ENCODE data around the gene RNF223. TPM values are rescaled to one million over a fixed set of nuclear protein-coding genes. Genes with fewer than 3 reads are reported as not detected.

RNF223 gene
- not detected in 2 replicates for polyA plus RNA-seq (2011; rRNA removed)
- not detected in 2 replicates for polyA minus RNA-seq (2011; rRNA and poly(A)+ RNA removed)

DNA sequence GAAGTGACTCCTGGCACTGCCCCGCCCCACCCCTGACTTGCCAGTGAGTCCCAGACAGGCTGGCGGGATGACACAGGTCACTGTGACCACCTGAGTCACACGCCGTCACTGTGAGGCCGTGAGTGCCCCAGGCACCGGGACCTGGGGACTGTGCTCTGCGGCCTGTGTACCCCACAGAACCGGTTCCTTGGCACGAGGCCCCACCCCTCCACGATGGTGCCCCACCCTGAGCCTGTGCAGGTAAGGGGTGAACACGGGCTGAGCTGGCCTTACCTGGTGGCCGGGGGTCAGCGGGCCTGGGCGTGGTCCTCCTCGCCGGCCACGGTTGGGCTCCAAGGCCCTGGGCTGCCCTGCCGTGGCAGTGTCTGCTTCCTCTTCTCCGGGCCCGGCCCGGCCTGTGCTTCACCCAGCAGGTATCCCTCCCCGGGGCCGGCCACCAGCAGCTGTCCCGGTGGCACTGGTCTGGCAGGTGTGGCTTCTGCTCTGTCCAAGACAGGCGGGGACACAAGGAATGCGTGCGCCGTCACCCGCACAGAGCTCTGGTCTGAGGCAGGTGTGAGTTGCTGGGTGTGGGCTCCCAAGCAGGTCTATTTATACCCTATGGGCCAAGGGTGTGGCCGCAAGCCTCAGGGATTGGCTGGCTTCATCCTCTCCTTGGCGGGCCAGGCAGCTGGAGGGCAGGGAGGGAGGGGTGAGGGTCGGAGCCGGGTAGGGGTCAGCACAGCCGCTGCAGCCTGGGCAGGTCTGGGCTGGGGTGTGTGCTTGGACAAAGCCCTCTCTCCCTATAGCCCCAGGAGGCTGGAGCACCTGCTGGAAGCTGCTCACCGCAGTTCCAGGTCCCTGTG is at the start of gene RNF223:
RNF223 (minus strand) TSS at position 564 of the 845 bp plus-strand sequence. CDS start 1,740 bp downstream, outside the sequence.
- DNase-seq (ENCODE audit: low read depth): no peak
- CTCF ChIA-PET: interaction anchor here (1.4 kb wide), 1 partner anchor 10 kb away, joined by 7 read pairs; no protein-coding TSS in a partner anchor
- H3K27me3 ChIP-seq (ENCODE audit: control insufficient read depth, insufficient read depth, low read length): no peaks in the 10 kb centered on the region; the same call in 1 of the 2 replicates
- POLR2A ChIA-PET: no interaction called here
- H3K4me3 ChIP-seq (ENCODE audit: low read depth, low read length): no peak within 1 kb of the TSS
- H3K36me3 ChIP-seq (ENCODE audit: control insufficient read depth, insufficient read depth, low read length): no peaks in the 10 kb centered on the region
- TF ChIP-seq, protein P1, sequence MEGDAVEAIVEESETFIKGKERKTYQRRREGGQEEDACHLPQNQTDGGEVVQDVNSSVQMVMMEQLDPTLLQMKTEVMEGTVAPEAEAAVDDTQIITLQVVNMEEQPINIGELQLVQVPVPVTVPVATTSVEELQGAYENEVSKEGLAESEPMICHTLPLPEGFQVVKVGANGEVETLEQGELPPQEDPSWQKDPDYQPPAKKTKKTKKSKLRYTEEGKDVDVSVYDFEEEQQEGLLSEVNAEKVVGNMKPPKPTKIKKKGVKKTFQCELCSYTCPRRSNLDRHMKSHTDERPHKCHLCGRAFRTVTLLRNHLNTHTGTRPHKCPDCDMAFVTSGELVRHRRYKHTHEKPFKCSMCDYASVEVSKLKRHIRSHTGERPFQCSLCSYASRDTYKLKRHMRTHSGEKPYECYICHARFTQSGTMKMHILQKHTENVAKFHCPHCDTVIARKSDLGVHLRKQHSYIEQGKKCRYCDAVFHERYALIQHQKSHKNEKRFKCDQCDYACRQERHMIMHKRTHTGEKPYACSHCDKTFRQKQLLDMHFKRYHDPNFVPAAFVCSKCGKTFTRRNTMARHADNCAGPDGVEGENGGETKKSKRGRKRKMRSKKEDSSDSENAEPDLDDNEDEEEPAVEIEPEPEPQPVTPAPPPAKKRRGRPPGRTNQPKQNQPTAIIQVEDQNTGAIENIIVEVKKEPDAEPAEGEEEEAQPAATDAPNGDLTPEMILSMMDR (IDR thresholded peaks at IDR 0.05; ENCODE audit: insufficient read depth, low read depth, low read length): no peak

DNA sequence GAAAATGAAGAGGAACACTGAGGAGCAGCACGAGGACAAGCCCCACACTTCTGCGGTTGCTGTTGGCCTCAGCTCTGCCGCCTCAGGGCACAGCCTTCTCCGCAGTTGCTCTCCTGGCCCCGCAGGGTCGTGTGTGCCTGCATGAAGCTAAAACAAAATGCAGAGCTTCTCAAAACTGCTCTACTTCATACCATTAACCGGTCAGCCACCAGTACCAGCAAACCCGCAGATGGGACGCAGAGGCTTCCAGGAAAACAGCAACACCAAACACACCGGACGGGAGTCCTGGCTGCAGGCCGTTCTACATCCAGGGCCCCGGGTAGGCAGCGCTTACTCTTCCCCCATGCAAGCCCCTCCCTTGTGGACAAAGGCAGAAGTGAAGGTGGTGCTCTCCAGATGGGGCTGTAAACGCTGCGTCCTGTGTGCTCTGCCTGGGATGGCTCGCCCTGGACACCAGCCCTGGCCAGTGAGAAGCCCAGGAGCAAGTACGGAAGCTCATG is 48.9 kb upstream of the RNF223 start:
- TF ChIP-seq, protein P1 (IDR thresholded peaks at IDR 0.05; ENCODE audit: insufficient read depth, low read depth, low read length): no peak
- ChIA-PET POLR2A (no interaction called here), CTCF (interaction anchor here (0.6 to 6.0 kb wide), 53 partner anchors 7 to 383 kb away, joined by 3 to 76 read pairs (median 4); partner anchors contain the start of genes C1QTNF12, SDF4 and UBE2J2)
- peak; percentile 4 for DNase-seq (ENCODE audit: low read depth)
- no peak overlapping the region for H3K4me3 ChIP-seq (ENCODE audit: low read depth, low read length)
- peaks cover 4% of the 10 kb centered on the region for H3K27me3 ChIP-seq (ENCODE audit: control insufficient read depth, insufficient read depth, low read length)
- H3K36me3 ChIP-seq (ENCODE audit: control insufficient read depth, insufficient read depth, low read length): no peaks in the 10 kb centered on the region

DNA sequence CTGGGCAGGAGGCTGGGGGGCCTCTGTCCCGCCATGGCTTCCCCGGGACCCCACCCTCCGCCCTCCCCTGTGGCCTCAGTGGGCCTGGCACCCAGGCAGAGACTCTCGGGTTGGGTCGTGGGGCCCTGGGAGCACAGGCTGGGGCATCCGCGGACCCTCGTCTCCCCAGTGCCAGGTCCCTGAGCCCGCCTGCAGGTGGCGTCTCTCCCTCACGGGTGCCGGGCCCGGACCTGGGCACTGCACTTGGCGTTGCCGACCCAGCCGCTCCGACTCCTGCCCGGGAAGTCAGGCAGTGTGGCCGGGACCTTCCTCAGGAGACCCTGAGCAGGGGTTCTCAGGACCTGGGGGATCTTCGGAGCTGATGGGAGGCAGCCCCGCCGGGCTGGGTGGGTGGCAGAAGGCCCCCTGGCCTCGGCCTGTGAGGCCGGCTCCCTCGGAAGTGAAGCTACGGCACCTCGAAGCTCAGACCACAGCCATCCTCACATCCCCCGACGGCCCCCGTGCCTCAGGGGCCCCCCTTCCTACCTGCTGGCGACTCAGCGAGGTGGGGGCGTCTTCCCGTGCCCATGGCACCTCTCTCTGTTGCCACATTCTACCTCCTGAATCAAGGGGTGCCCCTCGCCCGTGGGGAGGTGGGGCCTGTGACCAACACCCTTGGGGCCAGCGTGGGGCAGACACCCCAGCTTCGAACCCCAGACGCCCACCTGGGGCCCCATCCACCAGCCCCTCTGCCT is 48.1 kb upstream of the RNF223 start:
- peak overlapping the region; percentile 22; the same call in 1 of the 2 replicates for H3K4me3 ChIP-seq (ENCODE audit: low read depth, low read length)
- TF ChIP-seq, protein P1 (IDR thresholded peaks at IDR 0.05; ENCODE audit: insufficient read depth, low read depth, low read length): peak; percentile 93
- DNase-seq (ENCODE audit: low read depth): no peak
- no peaks in the 10 kb centered on the region for H3K36me3 ChIP-seq (ENCODE audit: control insufficient read depth, insufficient read depth, low read length)
- H3K27me3 ChIP-seq (ENCODE audit: control insufficient read depth, insufficient read depth, low read length): peaks cover 4% of the 10 kb centered on the region
- ChIA-PET CTCF (interaction anchor here (0.6 to 6.0 kb wide), 65 partner anchors 8 to 382 kb away, joined by 3 to 76 read pairs (median 4); partner anchors contain the start of genes C1QTNF12, MRPL20, SDF4 and UBE2J2), POLR2A (no interaction called here)

DNA sequence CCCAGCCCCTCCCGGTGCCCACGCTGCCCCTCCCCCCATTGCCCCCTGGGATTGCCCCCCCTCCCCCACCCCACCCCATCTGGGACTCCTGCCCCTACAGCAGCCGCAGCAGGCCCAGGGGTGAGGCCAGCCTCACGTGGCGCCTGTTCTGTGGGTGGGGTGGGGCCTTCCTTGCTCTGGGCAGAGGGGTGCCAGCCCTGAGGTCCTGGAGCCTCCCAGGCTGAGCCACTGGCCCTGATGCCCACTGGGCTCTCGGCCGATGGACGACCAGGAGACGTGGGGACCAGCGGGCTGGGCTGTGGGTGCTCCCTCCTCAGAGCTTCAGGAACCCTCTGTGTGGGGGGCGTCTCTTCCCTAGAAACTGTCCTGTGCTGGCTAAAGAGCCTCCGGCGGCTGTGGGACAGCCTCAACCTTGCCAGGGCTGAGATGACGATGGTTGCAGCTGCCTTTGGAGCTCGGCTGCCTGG is 47.5 kb upstream of the RNF223 start:
- POLR2A ChIA-PET: no interaction called here
- H3K4me3 ChIP-seq (ENCODE audit: low read depth, low read length): peak overlapping the region; percentile 22; the same call in 1 of the 2 replicates
- CTCF ChIA-PET: interaction anchor here (0.6 to 6.0 kb wide), 41 partner anchors 9 to 285 kb away, joined by 3 to 76 read pairs (median 4); partner anchors contain the start of genes C1QTNF12, MRPL20, SDF4 and UBE2J2
- DNase-seq (ENCODE audit: low read depth): no peak
- peaks cover 4% of the 10 kb centered on the region for H3K27me3 ChIP-seq (ENCODE audit: control insufficient read depth, insufficient read depth, low read length)
- no peaks in the 10 kb centered on the region for H3K36me3 ChIP-seq (ENCODE audit: control insufficient read depth, insufficient read depth, low read length)
- TF ChIP-seq, protein P1 (IDR thresholded peaks at IDR 0.05; ENCODE audit: insufficient read depth, low read depth, low read length): no peak
